ENCODE measurements around the gene CCDC88C. TPM values are rescaled to one million over a fixed set of nuclear protein-coding genes. Genes with fewer than 3 reads are reported as not detected.
A peak's percentile ranks its signal among the peaks of the same experiment; 100 is the strongest.

The CCDC88C gene
- polyA plus RNA-seq, 1 donor from 2014 or later = 30.5 TPM

GRCh38 chr14:91313154-91313850 is 104.3 kb downstream of the CCDC88C start:
- peaks cover 16% of the 10 kb centered on the region for H3K36me3 Mint-ChIP-seq
- H3K27me3 Mint-ChIP-seq = peaks cover 2% of the 10 kb centered on the region
- peak overlapping the region in 2 of 3 donors; percentile 28 to 84 for H3K27ac Mint-ChIP-seq
- no peaks in the 10 kb centered on the region for H3K9me3 Mint-ChIP-seq
- H3K4me3 Mint-ChIP-seq = peak overlapping the region in 1 of 4 donors; percentile 49
- H3K4me1 Mint-ChIP-seq = peaks cover 35 to 54% (median 48%) of the 10 kb centered on the region in 3 donors

- Mint-ChIP-seq H3K27me3 (peaks cover 2% of the 10 kb centered on the region), H3K36me3 (peaks cover 16% of the 10 kb centered on the region), H3K9me3 (no peaks in the 10 kb centered on the region), H3K4me3 (peak overlapping the region in 2 of 4 donors; percentile 1 to 77), H3K27ac (peak overlapping the region; percentile 43 to 91 (median 90)), H3K4me1 (peaks cover 20 to 38% (median 34%) of the 10 kb centered on the region in 3 donors)
Observed at GRCh38 chr14:91311284-91311662, 106.3 kb downstream of the CCDC88C start.

GRCh38 chr14:91310606-91311283 is 106.9 kb downstream of the CCDC88C start:
- peak overlapping the region; percentile 43 to 91 (median 90) for H3K27ac Mint-ChIP-seq
- peaks cover 15 to 32% (median 29%) of the 10 kb centered on the region in 3 donors for H3K4me1 Mint-ChIP-seq
- H3K4me3 Mint-ChIP-seq = peak overlapping the region in 2 of 4 donors; percentile 1 to 77
- no peaks in the 10 kb centered on the region for H3K9me3 Mint-ChIP-seq
- H3K27me3 Mint-ChIP-seq = peaks cover 2% of the 10 kb centered on the region
- H3K36me3 Mint-ChIP-seq = peaks cover 12% of the 10 kb centered on the region

- Mint-ChIP-seq H3K4me1 (peaks cover 16 to 27% (median 25%) of the 10 kb centered on the region in 3 donors), H3K27me3 (no peaks in the 10 kb centered on the region), H3K4me3 (peak overlapping the region in 1 of 4 donors; percentile 0), H3K36me3 (peaks cover 9% of the 10 kb centered on the region), H3K27ac (peak overlapping the region in 1 of 3 donors; percentile 43), H3K9me3 (no peaks in the 10 kb centered on the region)
Observed at GRCh38 chr14:91309756-91310280, 107.8 kb downstream of the CCDC88C start.

- Mint-ChIP-seq H3K4me1 (peaks cover 12 to 18% (median 17%) of the 10 kb centered on the region in 3 donors), H3K27me3 (no peaks in the 10 kb centered on the region), H3K4me3 (peak overlapping the region in 1 of 4 donors; percentile 58), H3K27ac (peak overlapping the region in 1 of 3 donors; percentile 41), H3K9me3 (no peaks in the 10 kb centered on the region), H3K36me3 (peaks cover 4% of the 10 kb centered on the region)
Observed at GRCh38 chr14:91308337-91308736, 109.3 kb downstream of the CCDC88C start.

GRCh38 chr14:91307652-91308051 is 110.0 kb downstream of the CCDC88C start:
- Mint-ChIP-seq H3K36me3 (peaks cover 4% of the 10 kb centered on the region), H3K4me3 (peak overlapping the region in 1 of 4 donors; percentile 57), H3K9me3 (no peaks in the 10 kb centered on the region), H3K4me1 (peaks cover 12 to 16% (median 15%) of the 10 kb centered on the region in 3 donors), H3K27me3 (no peaks in the 10 kb centered on the region), H3K27ac (peak overlapping the region in 1 of 3 donors; percentile 62)

DNA sequence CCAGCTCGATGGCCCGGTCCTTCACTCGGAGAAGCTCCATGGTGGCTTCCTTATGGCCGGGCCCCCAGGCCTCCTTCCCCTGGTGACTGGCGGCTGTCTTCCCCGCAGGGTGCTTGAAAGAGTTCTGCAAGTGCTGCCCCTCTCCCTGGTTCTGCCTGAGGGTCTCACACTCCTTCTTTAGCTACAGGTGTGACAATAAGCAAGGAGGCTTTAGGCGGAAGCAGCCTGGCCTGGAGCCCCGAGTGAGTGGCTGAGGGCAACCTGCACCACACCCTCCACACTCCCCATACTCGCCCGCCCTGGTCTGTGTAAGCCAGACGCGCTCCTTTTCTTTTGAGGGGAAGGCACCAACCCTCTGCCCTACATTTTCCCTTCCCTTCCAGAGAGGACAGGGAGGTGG is 110.6 kb downstream of the CCDC88C start:
- peaks cover 4% of the 10 kb centered on the region for H3K36me3 Mint-ChIP-seq
- H3K27me3 Mint-ChIP-seq = no peaks in the 10 kb centered on the region

DNA sequence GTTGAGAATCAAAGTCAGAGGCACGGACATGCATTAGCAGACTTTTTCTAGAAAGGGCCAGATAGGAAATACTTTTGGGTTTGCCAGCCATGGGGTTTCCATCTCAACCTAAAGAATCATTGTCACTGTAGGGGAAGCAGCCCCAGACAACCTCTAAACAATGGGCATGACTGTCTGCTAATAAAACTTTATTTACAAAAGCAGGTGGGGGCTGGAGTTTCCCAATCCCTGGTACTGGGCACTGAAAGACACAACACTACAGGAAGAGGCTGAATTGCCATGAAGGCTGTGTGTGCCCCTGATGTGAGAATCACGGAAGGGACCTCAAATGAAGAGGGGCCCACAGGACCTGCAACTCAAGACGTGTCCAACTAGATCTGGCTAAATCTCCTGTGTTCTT is 111.1 kb downstream of the CCDC88C start:
- Mint-ChIP-seq H3K27ac (no peak overlapping the region), H3K27me3 (no peaks in the 10 kb centered on the region), H3K4me3 (peak overlapping the region in 1 of 4 donors; percentile 43), H3K4me1 (peaks cover 15 to 16% (median 15%) of the 10 kb centered on the region in 3 donors), H3K36me3 (peaks cover 6% of the 10 kb centered on the region), H3K9me3 (no peaks in the 10 kb centered on the region)

More for the DNA sequence above, 110.6 kb downstream of the CCDC88C start:
- peak overlapping the region in 1 of 3 donors; percentile 78 for H3K27ac Mint-ChIP-seq
- H3K4me1 Mint-ChIP-seq = peaks cover 15 to 16% (median 16%) of the 10 kb centered on the region in 3 donors
- H3K4me3 Mint-ChIP-seq = peak overlapping the region in 1 of 4 donors; percentile 57
- H3K9me3 Mint-ChIP-seq = no peaks in the 10 kb centered on the region

DNA sequence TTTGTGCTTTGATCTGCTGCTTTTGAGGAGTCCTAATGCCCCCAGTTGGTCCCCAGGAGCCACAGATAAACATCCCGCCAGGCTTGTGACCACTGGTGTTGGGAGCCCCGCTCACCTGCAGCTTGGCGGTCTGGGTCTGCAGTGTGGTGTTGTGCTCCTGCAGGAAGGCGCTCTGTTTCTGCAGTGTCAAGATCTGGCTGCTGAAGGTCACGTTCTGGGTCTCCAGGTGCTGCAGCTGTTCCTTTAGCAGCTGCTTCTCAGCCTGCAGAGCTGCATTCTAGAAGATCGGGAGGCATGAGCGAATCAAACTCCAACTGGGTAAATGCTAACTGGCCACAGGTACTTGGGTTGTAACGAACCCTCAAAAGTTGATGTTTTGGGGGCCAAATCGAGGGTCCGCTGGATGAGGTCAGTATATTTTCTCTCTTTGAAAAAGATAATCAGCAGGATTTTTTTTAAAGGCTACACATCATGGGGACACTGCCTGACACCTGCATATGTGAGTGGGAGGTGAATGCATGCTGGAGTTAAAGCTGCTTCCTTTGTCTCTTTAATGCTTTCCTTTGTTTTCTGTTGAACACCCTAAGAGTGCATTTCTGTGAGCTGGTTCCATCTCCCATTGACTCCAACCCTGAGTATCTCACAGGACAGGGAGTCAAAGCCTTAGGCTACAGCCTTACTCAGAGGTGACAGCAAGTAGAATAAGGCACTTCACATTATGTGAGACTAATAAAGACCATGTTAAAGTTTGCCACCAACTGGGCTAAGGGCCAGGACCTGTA is 111.8 kb downstream of the CCDC88C start:
- peak overlapping the region in 1 of 3 donors; percentile 46 for H3K27ac Mint-ChIP-seq
- peaks cover 4% of the 10 kb centered on the region for H3K36me3 Mint-ChIP-seq
- no peaks in the 10 kb centered on the region for H3K27me3 Mint-ChIP-seq
- no peaks in the 10 kb centered on the region for H3K9me3 Mint-ChIP-seq
- H3K4me1 Mint-ChIP-seq = peaks cover 9 to 10% (median 9%) of the 10 kb centered on the region in 3 donors
- H3K4me3 Mint-ChIP-seq = peak overlapping the region in 1 of 4 donors; percentile 43

GRCh38 chr14:91303924-91304229 is 113.7 kb downstream of the CCDC88C start:
- Mint-ChIP-seq H3K27me3 (no peaks in the 10 kb centered on the region), H3K27ac (peak overlapping the region in 1 of 3 donors; percentile 80), H3K4me3 (no peak overlapping the region), H3K4me1 (peaks cover 2 to 9% (median 3%) of the 10 kb centered on the region in 3 donors), H3K36me3 (peaks cover 4% of the 10 kb centered on the region), H3K9me3 (no peaks in the 10 kb centered on the region)

GRCh38 chr14:91303091-91303923 is 114.3 kb downstream of the CCDC88C start:
- Mint-ChIP-seq H3K27me3 (no peaks in the 10 kb centered on the region), H3K36me3 (peaks cover 4% of the 10 kb centered on the region), H3K27ac (peak overlapping the region in 2 of 3 donors; percentile 18 to 80), H3K4me3 (no peak overlapping the region), H3K9me3 (no peaks in the 10 kb centered on the region), H3K4me1 (peaks cover 2 to 9% (median 3%) of the 10 kb centered on the region in 3 donors)

DNA sequence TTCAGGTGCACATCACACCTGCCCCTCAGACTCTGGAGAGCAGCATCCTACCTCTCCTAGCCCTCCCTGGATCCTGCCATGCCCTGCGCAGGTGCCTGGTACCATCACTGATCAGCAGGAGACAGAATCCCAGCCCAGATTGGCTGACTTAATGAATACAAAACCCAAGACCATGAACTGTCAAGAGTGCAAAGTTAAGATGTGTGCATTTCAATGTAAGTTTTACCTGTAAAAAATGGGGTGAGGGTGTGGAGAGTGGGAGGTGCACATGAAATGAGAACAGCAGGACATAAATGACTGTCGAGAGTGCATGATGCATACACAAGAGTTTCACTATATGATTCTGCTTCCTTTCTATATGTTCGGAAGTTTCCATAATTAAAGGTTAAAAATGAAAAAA is 115.2 kb downstream of the CCDC88C start:
- Mint-ChIP-seq H3K27me3 (no peaks in the 10 kb centered on the region), H3K36me3 (peaks cover 4% of the 10 kb centered on the region), H3K4me1 (peaks cover under 1 to 9% (median 2%) of the 10 kb centered on the region in 3 donors), H3K27ac (peak overlapping the region in 2 of 3 donors; percentile 54 to 81), H3K4me3 (peak overlapping the region in 1 of 4 donors; percentile 18), H3K9me3 (no peaks in the 10 kb centered on the region)

DNA sequence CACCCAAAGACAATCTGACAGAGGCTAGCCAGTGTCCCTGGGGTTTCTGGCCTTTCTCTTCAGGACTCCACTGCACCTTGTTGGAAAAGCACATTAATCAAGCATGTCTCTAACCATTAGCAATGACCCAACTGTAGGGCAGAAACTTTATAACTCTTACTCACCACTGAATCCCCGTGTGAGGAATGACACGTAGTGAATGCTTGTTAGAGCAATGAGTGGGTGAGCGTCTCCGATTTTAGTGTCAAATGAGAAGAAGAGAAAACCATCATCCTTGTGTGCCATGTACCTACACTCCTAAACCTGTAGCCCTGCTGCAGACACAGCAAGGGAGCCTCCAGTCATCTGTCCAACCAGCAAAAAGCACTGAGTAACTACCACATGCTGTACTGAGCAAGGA is 116.7 kb downstream of the CCDC88C start:
- Mint-ChIP-seq H3K4me3 (no peak overlapping the region), H3K9me3 (no peaks in the 10 kb centered on the region), H3K27me3 (no peaks in the 10 kb centered on the region), H3K36me3 (peaks cover 4% of the 10 kb centered on the region), H3K27ac (peak overlapping the region in 2 of 3 donors; percentile 74 to 78), H3K4me1 (peaks cover 0 to 9% (median 2%) of the 10 kb centered on the region in 3 donors)

Measured in IgD-negative memory B cell (primary cell).